ENCODE data around the gene SGCD. TPM values are rescaled to one million over a fixed set of nuclear protein-coding genes. Genes with fewer than 3 reads are reported as not detected.

Gene SGCD
- total and polyA plus RNA-seq, 9 of the 15 experiments (the other 6 are each of a cell fraction or from before 2014, with no cell fraction given) = not detected

- intact Hi-C loops (cut with micrococcal nuclease) = no loop called here
- H3K4me2 ChIP-seq (ENCODE audit: insufficient read depth, low read length) = no peak overlapping the region
- no TSS peak for BruUV-seq (replicated peaks)
- ATAC-seq (no peak), FAIRE-seq (no peak), DNase-seq (ENCODE audit: extremely low read depth in 1 of 4, low spot score in 3 of 4) (no peak)
- POLR2A ChIA-PET = no interaction called here
- H3K27ac ChIP-seq (ENCODE audit: extremely low read depth, low read depth, low read length) = no peak overlapping the region
- CTCF ChIA-PET (ENCODE audit: low intra/inter-chr PET ratio) = no interaction called here
- H3K36me3 ChIP-seq (ENCODE audit: control insufficient read depth, insufficient read depth, low read length) = no peaks in the 10 kb centered on the region
- no peaks in the 10 kb centered on the region for H3K9me3 ChIP-seq (replicated peaks; ENCODE audit: control insufficient read depth, insufficient read depth, low read depth, low read length)
- H3K4me1 ChIP-seq (replicated peaks in 1 of 2; ENCODE audit: control insufficient read depth in 2 of 2, insufficient read depth in 2 of 2, low read length in 2 of 2) = no peaks in the 10 kb centered on the region
- H3K9me1 ChIP-seq (ENCODE audit: control insufficient read depth, insufficient read depth, low read length) = no peaks in the 10 kb centered on the region
- no peak overlapping the region for H3K9ac ChIP-seq (ENCODE audit: insufficient read depth in 1 of 2, low read depth in 2 of 2, low read length in 2 of 2)
- in situ Hi-C loops (cut with MboI) = no loop called here
- no peaks in the 10 kb centered on the region for H3K79me2 ChIP-seq (ENCODE audit: control insufficient read depth, insufficient read depth, low read length)
- no peaks in the 10 kb centered on the region for H3K27me3 ChIP-seq (ENCODE audit: control insufficient read depth in 2 of 2, insufficient read depth in 2 of 2, low read length in 2 of 2)
- TF ChIP-seq CC2D1A (IDR thresholded peaks at IDR 0.05) (no peak), ZNF75A (CRISPR knock-in tag; IDR thresholded peaks at IDR 0.05) (no peak), ZNF766 (CRISPR knock-in tag; conservative IDR thresholded peaks at IDR 0.05) (no peak), ZFPM2 (CRISPR knock-in tag; IDR thresholded peaks at IDR 0.05) (no peak), RBM34 (IDR thresholded peaks at IDR 0.05; ENCODE audit: borderline replicate concordance, insufficient read depth, low read length) (no peak), ZNF436 (CRISPR knock-in tag; IDR thresholded peaks at IDR 0.05) (no peak), RBM22 (IDR thresholded peaks at IDR 0.05; ENCODE audit: low read depth, low read length, poor library complexity, severe bottlenecking) (no peak), GTF3C2 (IDR thresholded peaks at IDR 0.05; ENCODE audit: borderline replicate concordance, extremely low read depth, insufficient read length) (no peak)
- no peak overlapping the region for H3K4me3 ChIP-seq
- H2AFZ ChIP-seq (ENCODE audit: low read depth, low read length) = no peak overlapping the region
- WGBS (ENCODE audit: insufficient coverage, low coverage, missing lambda C conversion rate) = 0% methylated on average over 2 of the region's 2 CpGs
- H4K20me1 ChIP-seq (replicated peaks; ENCODE audit: control insufficient read depth, insufficient read depth, low read length) = no peaks in the 10 kb centered on the region
Observed at GRCh38 chr5:156277290-156277689, 49.7 kb upstream of the SGCD start.
